Activated T-helper 1 cell treated with anti-CD3 and anti-CD28 coated beads, Interleukin-12 subunit alpha, Interleukin-12 subunit beta, Interleukin-2, Interleukin-4 antibody, amounts not matched to agents 30 ng/mL and 10 ng/mL and 1 ng/mL, durations not matched to agents 14 hours and 24 hours and 36 hours (primary cell): ENCODE data around the gene MBD1. TPM values are rescaled to one million over a fixed set of nuclear protein-coding genes. Genes with fewer than 3 reads are reported as not detected.
"Not testable (repeated sequence)": the region's sequence is repeated elsewhere in the genome, so short reads cannot be mapped to it uniquely, and the experiment has no call there.

ENCODE experiments used
- DNase-seq: peaks from one replicate; pipeline ENCODE4 v3.0.0; 2021; ENCODE audit warnings: low spot score
- H3K27ac Mint-ChIP-seq: one replicate; pipeline ENCODE4 v1.8.0; 2021; ENCODE audit warnings: mild to moderate bottlenecking, mixed read lengths
- H3K27me3 Mint-ChIP-seq: one replicate; pipeline ENCODE4 v1.8.0; 2022; ENCODE audit warnings: mild to moderate bottlenecking, moderate library complexity, mixed read lengths; ENCODE audit not compliant: insufficient read depth
- H3K36me3 Mint-ChIP-seq: one replicate; pipeline ENCODE4 v1.8.0; 2021; ENCODE audit warnings: low read depth, mixed read lengths
- H3K4me1 Mint-ChIP-seq: one replicate; pipeline ENCODE4 v1.8.0; 2021; ENCODE audit warnings: low read depth, mixed read lengths
- H3K4me3 Mint-ChIP-seq: one replicate; pipeline ENCODE4 v1.8.0; 2021; ENCODE audit warnings: mild to moderate bottlenecking, moderate library complexity, mixed read lengths
- H3K9me3 Mint-ChIP-seq: one replicate; pipeline ENCODE4 v1.8.0; 2021; ENCODE audit warnings: mixed read lengths
- intact Hi-C: fragments of 100-400 bp; cut with micrococcal nuclease; formaldehyde crosslinking; loops from one replicate; pipeline ENCODE4 v1.15.1; 2024
- total RNA-seq: library from RNA; stranded (reverse); gene quantifications from 2 replicates; pipeline ENCODE4 v1.2.3, GENCODE V29; 2022

The MBD1 gene
- total RNA-seq, 1 donor from 2014 or later = 95.2 TPM

DNA sequence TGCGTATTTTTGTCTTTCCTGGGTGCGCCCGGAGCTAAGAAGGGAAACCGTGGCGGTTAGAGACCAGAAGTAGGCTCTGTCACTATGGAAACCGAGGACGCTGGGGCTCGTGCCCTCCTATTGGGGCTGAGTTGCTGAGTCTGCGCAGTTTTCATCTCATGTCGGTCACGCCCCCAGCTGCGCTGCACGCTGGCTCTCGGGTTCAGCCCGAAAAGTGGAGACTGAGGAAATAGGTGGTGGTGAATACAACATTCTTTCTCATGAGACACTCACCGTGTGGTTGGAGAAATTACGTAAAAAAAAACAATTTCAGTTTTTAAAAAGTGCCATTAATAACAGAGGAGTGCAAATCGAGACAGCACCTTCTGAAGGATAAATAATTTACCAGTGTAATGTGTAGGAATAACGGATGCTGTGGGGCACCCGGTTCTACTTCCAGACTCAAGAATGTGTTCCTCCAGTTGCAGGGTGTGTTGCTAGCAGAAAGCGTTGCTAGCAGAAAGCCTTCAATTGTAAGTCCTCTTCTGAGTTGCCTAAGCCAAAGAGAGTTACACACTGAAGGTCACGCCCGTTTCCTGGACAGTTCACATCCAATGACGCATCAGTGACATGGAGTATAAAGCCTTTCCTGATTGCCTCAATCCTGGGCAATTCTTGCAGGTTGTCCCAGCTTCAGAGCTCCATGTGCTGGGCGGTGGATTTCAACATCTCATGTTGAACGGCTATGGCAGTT, 26.6 kb upstream of the MBD1 start:
- Mint-ChIP-seq H3K4me1 (peaks cover 18% of the 10 kb centered on the region), H3K27me3 (peaks cover 27% of the 10 kb centered on the region), H3K27ac (peak overlapping the region; percentile 57), H3K9me3 (peaks cover 11% of the 10 kb centered on the region), H3K36me3 (peaks cover 2% of the 10 kb centered on the region), H3K4me3 (peak overlapping the region; percentile 90)
- intact Hi-C loops = loop anchor here (1.0 to 5.0 kb wide), 7 partner anchors 10 to 496 kb away; partner anchors contain the start of genes ACAA2, CFAP53, CXXC1 and MBD1
- peak; percentile 85 for DNase-seq

DNA sequence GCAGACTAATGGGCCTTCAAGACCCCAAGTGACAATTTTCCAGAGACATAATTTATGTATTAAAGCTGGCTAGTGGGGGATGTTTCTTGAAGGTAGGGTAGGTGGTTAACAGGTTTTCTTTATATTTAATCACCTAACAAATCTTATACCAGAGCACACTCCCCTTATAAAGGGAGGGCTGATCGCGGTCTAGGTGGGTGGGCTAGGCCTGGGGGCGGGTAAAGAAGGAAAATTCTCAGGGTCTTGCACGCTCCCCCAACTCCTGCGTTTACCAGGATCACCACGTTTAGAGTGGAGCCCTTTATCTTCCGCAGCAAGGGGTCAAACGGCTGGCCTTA, 26.0 kb upstream of the MBD1 start:
- Mint-ChIP-seq H3K4me3 (peak overlapping the region; percentile 90), H3K27ac (peak overlapping the region; percentile 57)

DNA sequence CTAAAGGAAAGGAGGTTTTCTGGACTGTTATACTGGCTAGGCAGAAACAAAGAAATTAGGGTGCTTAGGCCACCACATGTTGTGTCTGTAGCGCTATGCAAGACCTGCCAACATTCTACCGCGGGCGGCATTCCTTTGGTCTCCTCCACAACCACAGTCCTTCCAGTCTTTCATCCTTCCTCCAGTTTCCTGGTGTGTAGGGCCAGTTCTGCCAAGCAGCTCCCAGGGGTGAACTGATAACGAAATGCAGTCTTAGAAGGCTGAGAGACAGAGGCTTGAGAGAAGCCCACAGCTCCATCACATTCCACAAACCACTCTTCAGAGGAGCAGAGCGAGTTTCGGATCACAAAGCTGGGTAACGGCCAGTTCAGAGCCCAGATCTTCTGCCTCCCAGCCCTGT, 25.6 kb upstream of the MBD1 start:
- intact Hi-C loops = loop anchor here (1.0 to 5.0 kb wide), 7 partner anchors 9 to 495 kb away; partner anchors contain the start of genes ACAA2, CFAP53, CXXC1 and MBD1

More for the DNA sequence above, 26.0 kb upstream of the MBD1 start:
- Mint-ChIP-seq H3K9me3 (peaks cover 11% of the 10 kb centered on the region), H3K4me1 (peaks cover 18% of the 10 kb centered on the region), H3K36me3 (peaks cover 2% of the 10 kb centered on the region), H3K27me3 (peaks cover 27% of the 10 kb centered on the region)
- intact Hi-C loops = loop anchor here (1.0 to 5.0 kb wide), 7 partner anchors 9 to 495 kb away; partner anchors contain the start of genes ACAA2, CFAP53, CXXC1 and MBD1
- DNase-seq = no peak

DNA sequence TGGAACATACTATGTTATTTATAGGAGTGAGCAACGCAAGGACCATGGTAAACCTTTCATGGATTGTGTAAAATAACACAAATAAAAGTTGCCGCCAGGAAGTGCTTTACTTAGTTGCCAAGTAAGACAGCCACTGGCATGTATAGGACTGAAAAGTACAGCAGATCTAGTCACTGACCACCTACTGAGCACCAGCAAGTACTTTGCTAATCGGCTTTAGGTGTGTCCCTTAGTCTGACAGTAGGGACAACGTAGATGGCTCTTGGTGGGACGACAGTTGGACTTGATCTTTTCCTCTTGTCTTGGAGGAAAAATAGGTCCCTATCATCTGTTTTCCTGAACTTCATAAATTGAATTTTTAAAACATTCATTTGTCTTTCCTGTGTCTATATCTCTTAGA, 19.8 kb upstream of the MBD1 start:
- Mint-ChIP-seq H3K4me1 (peaks cover 15% of the 10 kb centered on the region), H3K27ac (no peak overlapping the region), H3K27me3 (peaks cover 41% of the 10 kb centered on the region), H3K9me3 (peaks cover 9% of the 10 kb centered on the region), H3K36me3 (peaks cover 5% of the 10 kb centered on the region), H3K4me3 (no peak overlapping the region)
- no peak for DNase-seq
- intact Hi-C loops = no loop called here

More for the DNA sequence above, 25.6 kb upstream of the MBD1 start:
- peaks cover 27% of the 10 kb centered on the region for H3K27me3 Mint-ChIP-seq
- H3K9me3 Mint-ChIP-seq = peaks cover 11% of the 10 kb centered on the region
- peaks cover 2% of the 10 kb centered on the region for H3K36me3 Mint-ChIP-seq
- peaks cover 18% of the 10 kb centered on the region for H3K4me1 Mint-ChIP-seq
- peak overlapping the region; percentile 90 for H3K4me3 Mint-ChIP-seq
- DNase-seq = no peak
- H3K27ac Mint-ChIP-seq = no peak overlapping the region

DNA sequence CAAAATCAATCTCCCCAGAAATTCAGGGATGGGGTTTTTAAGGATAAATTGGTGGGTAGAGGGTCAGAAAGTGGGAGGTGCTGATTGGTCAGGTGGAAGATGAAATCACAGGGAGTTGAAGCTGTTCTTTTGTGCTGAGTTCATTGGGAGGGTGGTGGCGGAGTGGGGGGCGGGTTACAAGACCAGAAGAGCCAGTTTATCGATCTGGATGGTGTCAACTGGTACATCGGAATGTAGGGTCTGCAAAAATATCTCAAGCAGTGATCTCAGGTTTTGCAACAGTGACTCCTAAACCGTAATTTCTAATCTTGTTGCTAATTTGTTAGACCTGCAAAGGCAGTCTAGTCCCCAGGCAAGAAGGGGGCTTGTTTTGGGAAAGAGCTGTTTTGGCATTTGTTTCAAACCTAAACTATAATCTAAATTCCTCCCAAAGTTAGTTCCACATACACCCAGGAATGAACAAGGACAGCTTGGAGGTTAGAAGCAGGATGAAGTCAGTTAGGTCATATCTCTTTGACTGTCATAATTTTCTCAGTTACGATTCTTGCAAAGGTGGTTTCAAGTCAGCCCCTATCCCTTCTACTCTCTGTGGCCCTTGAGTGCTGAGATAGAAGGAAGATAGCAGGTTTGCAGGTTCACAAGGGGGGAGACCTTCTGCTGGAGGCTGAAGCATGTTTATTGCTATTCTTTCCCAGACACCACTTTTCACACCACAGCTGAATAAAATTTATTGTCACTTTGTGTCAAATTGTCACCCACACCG, 18.5 kb upstream of the MBD1 start:
- Mint-ChIP-seq H3K9me3 (no peaks in the 10 kb centered on the region), H3K27me3 (peaks cover 35% of the 10 kb centered on the region), H3K36me3 (peaks cover 2% of the 10 kb centered on the region), H3K4me1 (peaks cover 15% of the 10 kb centered on the region), H3K4me3 (no peak overlapping the region), H3K27ac (no peak overlapping the region)
- DNase-seq = no peak
- intact Hi-C loops = no loop called here

DNA sequence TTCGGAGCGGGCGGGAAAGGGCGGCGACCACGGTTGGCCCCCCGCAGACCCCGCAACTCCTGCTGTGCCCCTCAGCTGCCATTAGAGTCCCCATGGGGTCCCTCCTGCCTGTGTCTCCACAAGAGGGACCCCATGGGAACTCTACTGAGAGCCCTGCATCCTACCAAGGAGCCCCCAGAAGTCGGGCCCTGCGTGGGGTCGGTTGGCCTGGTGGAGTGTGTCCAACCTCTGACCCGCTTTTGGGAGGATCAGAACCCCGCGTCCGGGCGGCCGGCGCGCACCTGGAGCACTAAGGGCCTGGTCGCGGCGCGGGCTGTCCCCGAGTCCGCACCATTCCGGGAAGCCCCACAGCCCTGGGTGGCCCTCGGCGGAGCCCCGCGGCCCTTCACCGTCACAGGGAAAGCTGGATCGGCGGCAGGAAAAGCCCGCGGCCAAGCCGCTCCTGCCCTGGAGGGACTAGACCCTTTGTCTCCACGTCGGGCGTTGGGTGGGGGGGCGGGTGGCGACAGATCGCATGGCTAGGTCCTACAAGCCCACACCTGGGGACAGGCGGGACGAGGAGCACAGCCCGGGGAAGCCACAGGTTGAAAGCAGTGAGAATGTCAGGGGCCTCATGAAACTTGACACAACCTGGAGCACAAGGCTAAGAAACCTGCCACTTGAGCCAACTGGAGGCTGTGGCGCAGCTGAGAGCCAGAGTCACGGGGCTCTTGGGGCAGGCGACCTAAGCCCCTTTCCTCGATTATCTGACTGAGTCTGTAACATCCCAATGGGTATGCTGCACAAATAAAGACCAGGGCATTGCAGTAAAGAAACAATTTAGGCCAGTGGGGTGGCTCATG, 17.3 kb upstream of the MBD1 start:
- Mint-ChIP-seq H3K36me3 (peaks cover 2% of the 10 kb centered on the region), H3K9me3 (no peaks in the 10 kb centered on the region), H3K4me3 (peak overlapping the region; percentile 74), H3K27me3 (peaks cover 24% of the 10 kb centered on the region), H3K27ac (no peak overlapping the region), H3K4me1 (peaks cover 15% of the 10 kb centered on the region)
- no peak for DNase-seq
- intact Hi-C loops = loop anchor here (1.0 kb wide), 3 partner anchors 9 to 17 kb away; partner anchors contain the start of genes CXXC1 and MBD1

DNA sequence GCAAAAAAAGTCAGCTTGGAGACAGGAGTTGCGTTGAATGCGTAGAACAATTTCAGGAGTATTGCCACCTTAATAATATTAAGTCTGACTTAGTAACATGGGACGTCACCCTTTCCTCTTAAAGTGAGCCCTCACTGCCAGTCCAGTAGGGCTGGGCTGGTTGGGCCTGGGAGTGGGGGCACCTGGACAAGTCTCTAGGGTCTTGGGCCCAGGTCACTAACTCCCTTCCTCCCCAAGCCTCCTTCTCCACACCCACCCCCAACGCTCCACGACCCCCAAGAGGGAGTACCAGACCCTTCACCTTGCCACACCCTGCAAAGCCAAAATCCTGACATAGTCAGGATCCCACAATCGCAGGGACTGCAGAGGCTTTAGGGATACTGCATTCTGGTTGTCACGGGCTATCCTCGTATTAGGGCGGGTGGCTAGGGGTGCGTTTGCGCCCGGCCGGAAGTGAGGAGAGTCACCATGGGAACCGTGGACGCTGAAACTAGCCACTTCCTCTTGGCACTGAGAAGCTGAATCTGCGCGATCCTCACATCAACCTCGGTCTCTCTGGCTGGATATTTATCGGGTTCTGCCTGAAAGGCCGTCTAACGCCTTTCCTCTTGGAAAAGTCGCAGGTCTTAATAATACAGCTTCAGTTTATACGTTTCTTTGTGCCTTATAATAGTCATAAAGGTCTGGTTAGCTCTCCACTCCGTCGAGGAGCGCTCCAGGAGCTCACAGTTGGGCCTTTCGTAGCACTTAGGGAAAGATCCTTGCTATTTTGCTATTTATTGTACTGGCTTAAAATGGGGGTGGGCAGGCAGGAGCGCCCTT, 16.5 kb upstream of the MBD1 start:
- peaks cover 2% of the 10 kb centered on the region for H3K36me3 Mint-ChIP-seq
- H3K4me1 Mint-ChIP-seq = peaks cover 15% of the 10 kb centered on the region
- peak; percentile 59 for DNase-seq
- H3K27me3 Mint-ChIP-seq = peaks cover 24% of the 10 kb centered on the region
- H3K27ac Mint-ChIP-seq = no peak overlapping the region
- H3K9me3 Mint-ChIP-seq = no peaks in the 10 kb centered on the region
- intact Hi-C loops = loop anchor here (1.0 kb wide), 3 partner anchors 9 to 17 kb away; partner anchors contain the start of genes CXXC1 and MBD1
- peak overlapping the region; percentile 74 for H3K4me3 Mint-ChIP-seq

DNA sequence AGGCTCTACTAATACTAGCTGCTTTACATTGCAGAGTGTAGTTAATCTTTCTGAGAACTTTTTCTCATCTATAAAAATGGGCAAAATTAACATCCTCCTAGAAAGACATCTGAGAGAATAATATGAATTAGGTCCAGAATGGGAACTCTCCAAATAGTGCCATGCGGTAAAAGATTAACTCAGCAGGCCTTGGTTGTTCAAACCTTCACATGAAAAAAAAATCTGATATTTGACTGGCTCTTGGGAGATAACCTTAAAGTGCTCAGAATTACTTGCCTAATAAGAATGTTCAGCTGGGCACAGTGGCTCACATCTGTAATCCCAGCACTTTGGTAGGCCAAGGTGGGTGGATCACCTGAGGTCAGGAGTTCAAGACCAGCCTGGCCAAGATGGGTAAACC, 11.7 kb upstream of the MBD1 start:
- Mint-ChIP-seq H3K36me3 (peaks cover under 1% of the 10 kb centered on the region), H3K4me1 (peaks cover 13% of the 10 kb centered on the region), H3K27me3 (peaks cover 5% of the 10 kb centered on the region), H3K9me3 (no peaks in the 10 kb centered on the region), H3K27ac (no peak overlapping the region), H3K4me3 (no peak overlapping the region)
- DNase-seq = no peak
- intact Hi-C loops = no loop called here

DNA sequence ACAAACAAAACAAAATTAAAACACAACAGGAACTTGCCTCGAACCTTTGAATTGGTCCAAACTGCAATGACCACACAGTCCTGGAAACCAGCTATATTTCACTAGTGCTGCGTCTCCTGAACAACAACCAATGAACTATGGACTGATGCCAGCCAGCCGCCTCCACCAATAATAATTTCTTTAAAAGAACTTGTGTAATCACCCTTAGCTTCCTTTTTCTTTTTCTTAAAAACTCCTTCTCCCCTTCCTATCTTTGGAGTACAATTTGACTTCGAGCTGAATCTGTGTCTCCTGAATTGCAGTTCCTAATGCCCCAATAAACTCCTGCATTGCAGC, 7.8 kb upstream of the MBD1 start:
- no peaks in the 10 kb centered on the region for H3K9me3 Mint-ChIP-seq
- peak overlapping the region; percentile 68 for H3K4me3 Mint-ChIP-seq
- peaks cover 23% of the 10 kb centered on the region for H3K36me3 Mint-ChIP-seq
- DNase-seq = no peak
- H3K27me3 Mint-ChIP-seq = no peaks in the 10 kb centered on the region
- peak overlapping the region; percentile 69 for H3K27ac Mint-ChIP-seq
- H3K4me1 Mint-ChIP-seq = peaks cover 25% of the 10 kb centered on the region
- intact Hi-C loops = loop anchor here (5.0 to 10.0 kb wide), 6 partner anchors 676 to 1344 kb away; partner anchors contain the start of genes ELAC1, MEX3C and SMAD4

DNA sequence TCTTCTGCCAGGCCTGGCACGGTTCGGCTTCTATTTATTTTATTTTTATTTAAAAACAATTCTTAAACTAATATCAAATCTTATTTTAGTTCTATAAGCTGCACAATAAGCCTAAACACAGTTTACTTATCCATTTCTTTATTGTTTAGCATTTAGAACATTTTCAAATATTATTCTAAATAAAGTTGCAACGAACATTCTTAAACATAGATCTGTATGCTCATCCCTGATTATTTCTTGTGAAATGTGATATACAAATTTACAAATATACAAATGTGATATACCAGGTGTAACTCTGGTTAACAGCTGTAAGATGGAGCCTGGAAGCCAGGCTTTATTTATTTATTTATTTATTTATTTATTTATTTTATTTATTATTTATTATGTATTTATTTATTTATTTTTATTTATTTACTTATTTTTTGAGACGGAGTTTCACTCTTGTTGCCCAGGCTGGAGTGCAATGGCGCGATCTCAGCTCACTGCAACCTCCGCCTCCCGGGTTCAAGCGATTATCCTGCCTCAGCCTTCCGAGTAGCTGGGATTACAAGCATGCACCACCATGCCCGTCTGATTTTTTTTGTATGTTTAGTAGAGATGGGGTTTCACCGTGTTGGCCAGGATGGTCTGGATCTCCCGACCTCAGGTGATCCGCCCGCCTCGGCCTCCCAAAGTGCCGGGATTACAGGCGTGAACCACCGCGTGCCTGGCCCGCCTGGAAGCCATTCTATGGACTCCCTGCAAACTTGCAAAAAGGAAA, 7.2 kb upstream of the MBD1 start:
- H3K27me3 Mint-ChIP-seq = not testable (repeated sequence)
- intact Hi-C loops = loop anchor here (1.0 to 10.0 kb wide), 7 partner anchors 8 to 1344 kb away; partner anchors contain the start of genes ELAC1, MEX3C and SMAD4
- H3K4me1 Mint-ChIP-seq = peaks cover 31% of the 10 kb centered on the region

More for the DNA sequence above, 7.2 kb upstream of the MBD1 start:
- not testable (repeated sequence) for H3K9me3 Mint-ChIP-seq, DNase-seq
- peak overlapping the region; percentile 93 for H3K4me3 Mint-ChIP-seq
- peak overlapping the region; percentile 97 for H3K27ac Mint-ChIP-seq
- H3K36me3 Mint-ChIP-seq = peaks cover 29% of the 10 kb centered on the region
